Lung (tissue), 12 donors: ENCODE data around the gene RARA. TPM values are rescaled to one million over a fixed set of nuclear protein-coding genes. Genes with fewer than 3 reads are reported as not detected.
A peak's percentile ranks its signal among the peaks of the same experiment; 100 is the strongest.

Experiments
- ATAC-seq: fragments of 200-7000 bp; cut with Tn5 transposase; one replicate; pipeline ENCODE4 v1.9.1; 2020; ENCODE audit warnings: moderate number of reproducible peaks; ENCODE audit not compliant: insufficient read depth, low FRiP score
- DNase-seq, 3 donors: peaks; one replicate each; pipeline ENCODE4 v3.0.0-alpha.2; 2013 to 2017
- H3K27ac ChIP-seq, 2 donors: one replicate each; pipeline ENCODE4 v1.5.1; 2013; ENCODE audit warnings: mild to moderate bottlenecking in 2 of 2, moderate library complexity in 2 of 2, control low read depth in 1 of 2, inconsistent platforms in 1 of 2, low read depth in 1 of 2, low read length in 1 of 2
- H3K27me3 ChIP-seq, 3 donors: one replicate each; pipeline ENCODE4 v1.5.1; 2013; ENCODE audit warnings: low read length in 2 of 3; ENCODE audit not compliant: control insufficient read depth in 3 of 3, insufficient read depth in 3 of 3
- H3K36me3 ChIP-seq, 4 donors: one replicate each; pipeline ENCODE4 v1.5.1; 2013; ENCODE audit warnings: low read length in 4 of 4, mild to moderate bottlenecking in 1 of 4, moderate library complexity in 1 of 4; ENCODE audit not compliant: control insufficient read depth in 4 of 4, insufficient read depth in 4 of 4
- H3K4me1 ChIP-seq, 5 donors: one replicate each; pipeline ENCODE4 v1.5.1; 2013; ENCODE audit warnings: low read length in 5 of 5, mild to moderate bottlenecking in 2 of 5, moderate library complexity in 1 of 5; ENCODE audit not compliant: control insufficient read depth in 5 of 5, insufficient read depth in 5 of 5
- H3K4me3 ChIP-seq: one replicate; pipeline ENCODE4 v1.5.1; 2013; ENCODE audit warnings: mild to moderate bottlenecking, control low read depth, moderate library complexity
- H3K9ac ChIP-seq, 2 donors: one replicate each; pipeline ENCODE4 v1.5.1; 2013; ENCODE audit warnings: low read length in 2 of 2, control low read depth in 1 of 2; ENCODE audit not compliant: insufficient read depth in 1 of 2
- H3K9me3 ChIP-seq, 4 donors: one replicate each; pipeline ENCODE4 v1.5.1; 2013; ENCODE audit warnings: low read length in 3 of 4, mild to moderate bottlenecking in 1 of 4, moderate library complexity in 1 of 4; ENCODE audit not compliant: control insufficient read depth in 4 of 4, insufficient read depth in 3 of 4
- CTCF ChIP-seq: IDR thresholded peaks from 2 replicates; pipeline ENCODE4 v1.5.1; 2012; ENCODE audit warnings: mild to moderate bottlenecking; ENCODE audit errors: control extremely low read depth, extremely low read depth
- WGBS, 2 donors: extraction: QIAGEN DNeasy Blood & Tissue Kit; methylation state at CpG; one replicate each; pipeline ENCODE4 v1.1.7; 2013; 5-methylcytosine and 5-hydroxymethylcytosine counted together
- polyA plus RNA-seq, 2 donors: library from polyadenylated mRNA; stranded (reverse); fragments of 200-250 nt; gene quantifications; one replicate each; pipeline ENCODE4 v1.2.1, GENCODE V29; 2013
- total RNA-seq, 2 donors: library from RNA; depleted of rRNA in 1 of 2; stranded (reverse); fragments of >200 nt in 1 of 2; gene quantifications; one replicate each; pipeline ENCODE4 v1.2.1, GENCODE V29; 2014 to 2021
- donor health status: control.
- donor health status: control.
- donor health status: Bipolar disorder and iron deficiency.
- donor health status: healthy.
- donor health status: DM: yes; HTN: yes; CAD: no.

Gene RARA
- total and polyA plus RNA-seq, 4 donors = 36.4 to 75.3 (median 50.8) TPM

DNA sequence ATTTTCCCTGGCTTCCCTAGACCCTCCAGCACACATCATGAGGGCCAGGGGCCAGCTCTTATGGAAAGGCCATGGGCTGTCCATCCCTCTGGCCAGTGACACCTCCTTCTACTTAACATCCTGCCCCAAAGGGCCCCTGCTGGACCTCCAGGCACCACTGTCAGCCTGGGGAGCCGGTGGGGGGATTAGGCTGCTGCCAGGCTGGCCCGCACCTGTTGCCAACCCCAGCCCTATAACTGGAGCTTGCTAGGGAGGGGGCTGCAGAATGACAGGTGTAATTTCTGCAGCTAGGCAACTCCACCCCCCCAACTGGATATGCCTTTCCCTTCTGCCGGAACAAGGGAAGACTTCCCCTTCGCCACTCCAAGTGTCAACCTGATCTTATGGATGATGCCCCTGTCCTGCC is 12.5 kb downstream of the RARA start:
- no peak for ATAC-seq

GRCh38 chr17:40321961-40322357 is 13.0 kb downstream of the RARA start:
- Histone ChIP-seq H3K4me1 (peaks cover 45 to 83% (median 61%) of the 10 kb centered on the region in 5 donors), H3K4me3 (peak overlapping the region; percentile 53), H3K27me3 (no peaks in the 10 kb centered on the region), H3K9ac (peak overlapping the region in 1 of 2 donors; percentile 64), H3K36me3 (peaks cover 0 to 4% (median 2%) of the 10 kb centered on the region in 4 donors), H3K9me3 (no peaks in the 10 kb centered on the region), H3K27ac (peak overlapping the region; percentile 87 to 98)
- DNase-seq (peak in 2 of 3 donors; percentile 35 to 62), ATAC-seq (no peak)
- no peak for TF ChIP-seq CTCF
- 4% methylated on average over 4 of the region's 4 CpGs for WGBS, 2 donors

More for the DNA sequence above, 12.5 kb downstream of the RARA start:
- no peaks in the 10 kb centered on the region for H3K27me3 ChIP-seq
- H3K27ac ChIP-seq = peak overlapping the region; percentile 87 to 98
- DNase-seq = no peak
- peak overlapping the region; percentile 4 for H3K4me3 ChIP-seq
- WGBS, 2 donors = 38 to 63% methylated on average over 4 of the region's 4 CpGs
- H3K4me1 ChIP-seq = peaks cover 42 to 84% (median 61%) of the 10 kb centered on the region in 5 donors
- TF ChIP-seq CTCF = no peak
- H3K9ac ChIP-seq = peak overlapping the region in 1 of 2 donors; percentile 15
- no peaks in the 10 kb centered on the region for H3K9me3 ChIP-seq
- H3K36me3 ChIP-seq = peaks cover 0 to 3% (median 1%) of the 10 kb centered on the region in 4 donors

GRCh38 chr17:40322358-40323315 is 13.7 kb downstream of the RARA start:
- Histone ChIP-seq H3K4me3 (peak overlapping the region; percentile 53), H3K9me3 (no peaks in the 10 kb centered on the region), H3K36me3 (peaks cover 0 to 4% (median 2%) of the 10 kb centered on the region in 4 donors), H3K9ac (peak overlapping the region; percentile 26 to 64), H3K27ac (peak overlapping the region; percentile 87 to 98), H3K4me1 (peaks cover 49 to 83% (median 63%) of the 10 kb centered on the region in 5 donors), H3K27me3 (no peaks in the 10 kb centered on the region)
- peak; percentile 9 for ATAC-seq
- no peak for TF ChIP-seq CTCF
- WGBS, 2 donors = 4 to 6% methylated on average over 19 of the region's 19 CpGs
- DNase-seq = peak; percentile 92 to 94 (median 93)
